Measurements from ENCODE around the gene RTL3.

The RTL3 gene

GRCh38 chrX:78618987-78619386 is 40.1 kb downstream of the RTL3 start:
- DNase-seq, result no peak

- no peak for DNase-seq
Observed at GRCh38 chrX:78614264-78614663, 44.9 kb downstream of the RTL3 start.
